ENCODE results near the gene COL24A1.

- TF ChIP-seq CTCF (IDR thresholded peaks at IDR 0.05) = no peak
- TF ChIP-seq EZH2 (IDR thresholded peaks at IDR 0.05; ENCODE audit: borderline replicate concordance, insufficient read depth, low read depth, low read length, poor library complexity, severe bottlenecking) = no peak
These were observed 87.5 kb downstream of the COL24A1 start for GRCh38 chr1:86068841-86069756.
